GM12878 (cell line): Measurements from ENCODE around the gene PDZK1. TPM values are rescaled to one million over a fixed set of nuclear protein-coding genes. Genes with fewer than 3 reads are reported as not detected.
"Not testable (repeated sequence)": the region's sequence is repeated elsewhere in the genome, so short reads cannot be mapped to it uniquely, and the experiment has no call there.

Experiments
- ATAC-seq: fragments of 200-7000 bp; cut with Tn5 transposase; 3 replicates; pipeline ENCODE4 v1.9.1; 2020; ENCODE audit warnings: mild to moderate bottlenecking, moderate library complexity
- BruUV-seq: library from RNA; stranded (reverse); fragments of 400-500 nt; replicated peaks from 2 replicates; lab custom pipeline; 2021; lab: Mats Ljungman, UMichigan
- CTCF ChIA-PET: fragments of 300-600 bp; sonication (Branson Sonifier 250); formaldehyde crosslinking; extraction: SDS; loops from one replicate; lab custom pipeline; 2021; ENCODE audit warnings: inconsistent platforms; lab: Yijun Ruan, JAX
- POLR2A ChIA-PET: fragments of 350-600 bp; formaldehyde crosslinking; extraction: SDS; loops from one replicate; lab custom pipeline; 2021; ENCODE audit warnings: inconsistent platforms; lab: Charles Lee
- RAD21 ChIA-PET: fragments of 300-600 bp; sonication (Branson Sonifier 250); formaldehyde crosslinking; loops from one replicate; lab custom pipeline; 2023; ENCODE audit warnings: antibody characterized with exemption; ENCODE audit not compliant: unreplicated experiment; lab: Charles Lee
- SMC1A ChIA-PET: fragments of 300-600 bp; sonication (Branson Sonifier 250); formaldehyde crosslinking; loops from one replicate; lab custom pipeline; 2023; ENCODE audit not compliant: unreplicated experiment, uncharacterized antibody; lab: Charles Lee
- DNase-seq: peaks from one replicate; pipeline ENCODE4 v3.0.0-alpha.2; 2011; ENCODE audit warnings: low read depth, low spot score
- FAIRE-seq: peaks from 3 replicates; lab custom pipeline; 2011; peaks lifted over from hg19 to GRCh38; lab: Jason Lieb, UNC
- H2AFZ ChIP-seq: 2 replicates; pipeline ENCODE4 v1.6.0; 2011; ENCODE audit warnings: low read depth, low read length, control low read depth; ENCODE audit not compliant: control insufficient read depth
- H3K27ac ChIP-seq: 2 replicates; pipeline ENCODE4 v1.5.1; 2011; ENCODE audit warnings: control low read depth; ENCODE audit not compliant: control insufficient read depth, insufficient read depth
- H3K27me3 ChIP-seq, 2 experiments: replicated peaks in 1 of 2; 2 replicates each; pipeline versions ENCODE4 v1.6.0 to v1.6.1; 2011; ENCODE audit warnings: low read length in 1 of 2; ENCODE audit not compliant: control insufficient read depth in 2 of 2, insufficient read depth in 2 of 2
- H3K36me3 ChIP-seq, 2 experiments: 2 replicates each; pipeline ENCODE4 v1.5.1; 2011; ENCODE audit warnings: low read length in 1 of 2; ENCODE audit not compliant: control insufficient read depth in 2 of 2, insufficient read depth in 2 of 2
- H3K4me1 ChIP-seq: 2 replicates; pipeline ENCODE4 v1.6.1; 2011; ENCODE audit warnings: mild to moderate bottlenecking, low read length, moderate library complexity, mixed read lengths; ENCODE audit not compliant: control insufficient read depth, insufficient read depth
- H3K4me2 ChIP-seq: 2 replicates; pipeline ENCODE4 v1.6.0; 2011; ENCODE audit warnings: control low read depth; ENCODE audit not compliant: control insufficient read depth, insufficient read depth
- H3K4me3 ChIP-seq: fragments of 200-600 bp; sonication (generic); 2 replicates; pipeline ENCODE4 v1.5.1; 2016
- H3K79me2 ChIP-seq: 2 replicates; pipeline ENCODE4 v1.6.0; 2011; ENCODE audit warnings: low read length; ENCODE audit not compliant: control insufficient read depth, insufficient read depth
- H3K9ac ChIP-seq: 2 replicates; pipeline ENCODE4 v1.8.0; 2011; ENCODE audit warnings: low read length, control low read depth, mixed read lengths; ENCODE audit not compliant: control insufficient read depth, insufficient read depth
- H3K9me3 ChIP-seq: replicated peaks from 3 replicates; pipeline ENCODE4 v1.5.1; 2011; ENCODE audit warnings: mild to moderate bottlenecking, low read length; ENCODE audit not compliant: control insufficient read depth, insufficient read depth
- H4K20me1 ChIP-seq: 2 replicates; pipeline ENCODE4 v1.6.0; 2011; ENCODE audit not compliant: control insufficient read depth, insufficient read depth
- WGBS: methylation state at CpG from one replicate; pipeline ENCODE4 v1.1.6; 2016; ENCODE audit warnings: low lambda C conversion rate; ENCODE audit not compliant: insufficient replicate concordance, insufficient coverage; ENCODE audit errors: missing lambda C conversion rate; 5-methylcytosine and 5-hydroxymethylcytosine counted together
- in situ Hi-C: fragments of 300-500 bp; cut with MboI; formaldehyde crosslinking; loops from 9 replicates; pipeline ENCODE4 v1.14.3; 2018; ENCODE audit warnings: mixed read lengths
- intact Hi-C: fragments of 100-400 bp; cut with micrococcal nuclease; formaldehyde crosslinking; loops from one replicate; pipeline ENCODE4 v1.14.2; 2022; ENCODE audit not compliant: unreplicated experiment
- polyA plus RNA-seq, 11 experiments: library from polyadenylated mRNA; depleted of rRNA in 4 of 11; unstranded in 6 of 11; stranded (reverse) in 5 of 11; fragments of >200 nt; fragmentation: Nextera tagmentation in 4 of 11; fragmentation: Illumina TruSeq in 1 of 11; extraction: Ambion mirVana in 4 of 11; extraction: Trizol in 1 of 11; gene quantifications; 1 replicate in 1 of 11; 2 replicates in 10 of 11; pipeline versions ENCODE4 v1.2.1 to v1.2.3, GENCODE V29; 2011 to 2016; ENCODE audit warnings: inconsistent platforms in 2 of 11, missing spikeins in 2 of 11, low read depth in 1 of 11
- total RNA-seq, 4 experiments: library from RNA; depleted of rRNA in 3 of 4; stranded (reverse); fragments of >200 nt in 3 of 4; fragmentation: Illumina TruSeq in 1 of 4; extraction: Trizol in 1 of 4; gene quantifications; 2 replicates each; pipeline versions ENCODE4 v1.2.1 to v1.2.3, GENCODE V29; 2013 to 2021

Gene PDZK1
- total and polyA plus RNA-seq, 10 of the 15 experiments (the other 5 are each of a cell fraction or from before 2014, with no cell fraction given), result 0.09 to 5.0 (median 0.31) TPM

DNA sequence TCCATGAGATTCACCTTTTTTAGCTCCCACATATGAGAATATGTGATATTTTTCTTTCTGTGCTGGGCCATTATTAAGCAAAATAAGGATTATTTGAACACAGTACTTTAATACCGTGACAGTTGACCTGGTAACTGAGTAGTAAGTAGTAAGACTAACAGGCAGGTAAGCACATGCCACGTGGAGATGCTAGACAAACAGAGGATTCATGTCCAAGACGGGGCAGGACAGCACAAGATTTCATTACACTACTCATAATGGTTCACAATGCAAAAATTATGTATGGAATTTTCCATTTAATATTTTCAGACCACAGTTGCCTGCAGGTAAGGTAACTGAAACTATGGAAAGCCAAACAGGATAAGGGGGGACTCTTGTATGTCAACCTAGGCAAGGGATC lies 22.3 kb downstream of the PDZK1 start:
- intact Hi-C loops, H3K4me3 ChIP-seq, POLR2A ChIA-PET, H3K36me3 ChIP-seq, H4K20me1 ChIP-seq, FAIRE-seq, H3K4me2 ChIP-seq, H3K9ac ChIP-seq, BruUV-seq, DNase-seq, H3K79me2 ChIP-seq, H3K27me3 ChIP-seq, CTCF ChIA-PET, H3K27ac ChIP-seq, H2AFZ ChIP-seq, RAD21 ChIA-PET, ATAC-seq, H3K4me1 ChIP-seq, SMC1A ChIA-PET, H3K9me3 ChIP-seq, in situ Hi-C loops: not testable (repeated sequence)
- WGBS, result 57% methylated on average over 2 of the region's 3 CpGs

DNA sequence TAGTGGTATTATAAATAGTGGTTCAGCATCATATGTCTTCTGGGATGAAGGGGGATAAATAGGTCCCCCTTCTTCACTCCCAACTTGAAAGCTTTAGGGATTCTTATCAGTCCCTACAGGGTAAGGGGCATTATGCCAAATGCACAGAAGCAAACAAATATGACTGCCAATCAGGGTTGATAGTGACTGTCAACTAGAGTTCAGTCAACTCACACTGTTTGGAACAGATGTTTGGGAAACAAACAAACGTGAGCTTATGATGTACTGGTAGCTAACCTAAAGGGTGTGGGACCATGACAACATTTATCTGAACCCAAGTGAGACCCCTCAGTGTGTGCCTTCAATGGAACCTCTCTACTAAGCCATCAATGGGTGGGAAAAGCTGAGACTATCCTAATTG lies 34.0 kb downstream of the PDZK1 start:
- BruUV-seq, H3K4me2 ChIP-seq, DNase-seq, H3K79me2 ChIP-seq, CTCF ChIA-PET, H3K9ac ChIP-seq, H4K20me1 ChIP-seq, intact Hi-C loops, FAIRE-seq, H3K27ac ChIP-seq, H3K4me1 ChIP-seq, H3K27me3 ChIP-seq, H3K9me3 ChIP-seq, POLR2A ChIA-PET, H3K36me3 ChIP-seq, H3K4me3 ChIP-seq, H2AFZ ChIP-seq, RAD21 ChIA-PET, SMC1A ChIA-PET, in situ Hi-C loops, ATAC-seq: not testable (repeated sequence)
- WGBS, result no CpG with 5 or more reads among the region's 1 CpG

DNA sequence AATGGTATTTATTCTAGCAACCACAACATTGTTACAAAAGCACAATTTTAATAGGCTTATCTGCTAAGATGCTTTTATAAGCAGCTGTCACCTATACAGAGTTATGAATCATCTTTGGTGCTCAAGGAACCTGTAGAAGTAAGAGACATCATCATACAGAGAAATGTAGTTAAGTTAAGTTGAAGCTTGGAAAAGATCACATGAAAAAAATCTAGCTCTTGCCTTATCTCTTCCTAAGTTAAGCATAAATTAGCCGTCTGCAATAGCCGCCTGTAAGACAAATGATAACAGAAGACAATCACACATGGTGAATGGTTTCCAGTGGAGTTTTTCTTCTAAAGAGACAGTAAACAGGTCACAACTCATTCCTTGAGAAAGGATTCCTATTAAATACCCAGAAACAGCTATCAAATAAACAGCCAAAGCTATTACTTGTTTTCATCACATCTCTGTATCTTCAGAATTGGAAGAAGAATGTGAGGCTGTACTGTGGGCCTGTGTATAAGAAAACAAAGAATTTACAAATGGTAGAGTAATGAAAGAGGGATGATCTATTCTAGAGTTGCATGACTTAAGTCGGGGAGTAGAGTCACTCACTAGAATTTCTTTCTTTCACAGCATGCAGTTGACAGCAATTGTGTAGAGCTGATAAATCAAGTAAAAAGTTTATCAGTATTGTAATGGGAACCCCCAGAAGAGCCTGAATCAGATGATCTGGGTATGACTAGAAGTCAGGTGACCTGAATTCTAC lies 36.0 kb downstream of the PDZK1 start:
- H3K27me3 ChIP-seq, SMC1A ChIA-PET, H3K36me3 ChIP-seq, H3K4me2 ChIP-seq, H3K79me2 ChIP-seq, CTCF ChIA-PET, FAIRE-seq, H3K9ac ChIP-seq, BruUV-seq, intact Hi-C loops, H4K20me1 ChIP-seq, RAD21 ChIA-PET, H3K4me3 ChIP-seq, DNase-seq, POLR2A ChIA-PET, in situ Hi-C loops, H2AFZ ChIP-seq, H3K27ac ChIP-seq, H3K9me3 ChIP-seq, H3K4me1 ChIP-seq, ATAC-seq: not testable (repeated sequence)
- 96% methylated on average over 2 of the region's 3 CpGs for WGBS

DNA sequence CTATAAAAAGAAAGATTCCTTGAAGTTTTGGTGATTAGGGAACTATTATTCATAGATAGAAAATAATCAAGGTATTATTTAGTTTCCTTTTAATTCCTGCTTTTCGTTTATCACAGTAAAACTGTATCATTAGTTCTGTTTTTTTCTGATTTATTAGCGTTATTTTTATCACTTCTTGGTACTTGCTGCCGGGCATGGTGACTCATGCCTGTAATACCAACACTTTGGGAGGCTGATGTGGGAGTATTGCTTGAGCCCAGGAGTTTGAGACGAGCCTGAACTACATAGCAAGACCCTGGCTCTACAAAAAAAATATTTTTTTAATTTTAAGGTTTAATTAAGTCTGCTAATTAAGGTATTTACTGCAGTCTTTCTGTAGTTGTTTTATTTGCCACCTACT lies 42.2 kb downstream of the PDZK1 start:
- ATAC-seq, CTCF ChIA-PET, FAIRE-seq, H3K36me3 ChIP-seq, DNase-seq, BruUV-seq, H3K4me1 ChIP-seq, H3K9ac ChIP-seq, SMC1A ChIA-PET, H3K4me2 ChIP-seq, H4K20me1 ChIP-seq, POLR2A ChIA-PET, H3K79me2 ChIP-seq, H3K4me3 ChIP-seq, H3K27me3 ChIP-seq, H3K27ac ChIP-seq, H2AFZ ChIP-seq, intact Hi-C loops, in situ Hi-C loops, H3K9me3 ChIP-seq, RAD21 ChIA-PET: not testable (repeated sequence)
- WGBS, result 55% methylated on average over 4 of the region's 4 CpGs
